ENCODE data around the gene HELZ.

HELZ gene

GRCh38 chr17:67040652-67041051 lies 204.3 kb downstream of the HELZ start:
- in situ Hi-C loops (cut with HindIII; ENCODE audit: low sequenced_read_pairs), result no loop called here
- H3K4me3 ChIP-seq (ENCODE audit: low read depth, low read length), result no peak overlapping the region
- TF ChIP-seq CTCF (IDR thresholded peaks at IDR 0.05; ENCODE audit: low read depth, low read length, missing control alignments), result no peak
- DNase-seq (ENCODE audit: low read depth), result no peak

GRCh38 chr17:67038861-67039365 lies 206.1 kb downstream of the HELZ start:
- no peak for DNase-seq (ENCODE audit: low read depth)
- no peak for TF ChIP-seq CTCF (IDR thresholded peaks at IDR 0.05; ENCODE audit: low read depth, low read length, missing control alignments)
- in situ Hi-C loops (cut with HindIII; ENCODE audit: low sequenced_read_pairs), result no loop called here
- H3K4me3 ChIP-seq (ENCODE audit: low read depth, low read length), result no peak overlapping the region

GRCh38 chr17:67035131-67036083 lies 209.6 kb downstream of the HELZ start:
- DNase-seq (ENCODE audit: low read depth), result no peak
- H3K4me3 ChIP-seq (ENCODE audit: low read depth, low read length), result no peak overlapping the region
- TF ChIP-seq CTCF (IDR thresholded peaks at IDR 0.05; ENCODE audit: low read depth, low read length, missing control alignments), result no peak
- in situ Hi-C loops (cut with HindIII; ENCODE audit: low sequenced_read_pairs), result no loop called here

GRCh38 chr17:67033613-67034012 lies 211.4 kb downstream of the HELZ start:
- DNase-seq (ENCODE audit: low read depth), result no peak
- no peak for TF ChIP-seq CTCF (IDR thresholded peaks at IDR 0.05; ENCODE audit: low read depth, low read length, missing control alignments)
- no peak overlapping the region for H3K4me3 ChIP-seq (ENCODE audit: low read depth, low read length)
- in situ Hi-C loops (cut with HindIII; ENCODE audit: low sequenced_read_pairs), result no loop called here

- TF ChIP-seq CTCF (IDR thresholded peaks at IDR 0.05; ENCODE audit: low read depth, low read length, missing control alignments), result no peak
- H3K4me3 ChIP-seq (ENCODE audit: low read depth, low read length), result no peak overlapping the region
- in situ Hi-C loops (cut with HindIII; ENCODE audit: low sequenced_read_pairs), result no loop called here
- DNase-seq (ENCODE audit: low read depth), result no peak
Measured at GRCh38 chr17:67032985-67033384, 212.0 kb downstream of the HELZ start.

GRCh38 chr17:67032382-67032781 lies 212.6 kb downstream of the HELZ start:
- no peak for TF ChIP-seq CTCF (IDR thresholded peaks at IDR 0.05; ENCODE audit: low read depth, low read length, missing control alignments)
- in situ Hi-C loops (cut with HindIII; ENCODE audit: low sequenced_read_pairs), result no loop called here
- DNase-seq (ENCODE audit: low read depth), result no peak
- no peak overlapping the region for H3K4me3 ChIP-seq (ENCODE audit: low read depth, low read length)

All from astrocyte of the cerebellum (primary cell).